GM19452 (cell line): Measurements from ENCODE around the gene WWOX.
"Not testable (repeated sequence)": the region's sequence is repeated elsewhere in the genome, so short reads cannot be mapped to it uniquely, and the experiment has no call there.

Experiments used
- ATAC-seq: cut with Tn5 transposase; IDR thresholded peaks from one replicate; pipeline ENCODE4 v1.9.1; 2021; ENCODE audit not compliant: unreplicated experiment

WWOX gene

DNA sequence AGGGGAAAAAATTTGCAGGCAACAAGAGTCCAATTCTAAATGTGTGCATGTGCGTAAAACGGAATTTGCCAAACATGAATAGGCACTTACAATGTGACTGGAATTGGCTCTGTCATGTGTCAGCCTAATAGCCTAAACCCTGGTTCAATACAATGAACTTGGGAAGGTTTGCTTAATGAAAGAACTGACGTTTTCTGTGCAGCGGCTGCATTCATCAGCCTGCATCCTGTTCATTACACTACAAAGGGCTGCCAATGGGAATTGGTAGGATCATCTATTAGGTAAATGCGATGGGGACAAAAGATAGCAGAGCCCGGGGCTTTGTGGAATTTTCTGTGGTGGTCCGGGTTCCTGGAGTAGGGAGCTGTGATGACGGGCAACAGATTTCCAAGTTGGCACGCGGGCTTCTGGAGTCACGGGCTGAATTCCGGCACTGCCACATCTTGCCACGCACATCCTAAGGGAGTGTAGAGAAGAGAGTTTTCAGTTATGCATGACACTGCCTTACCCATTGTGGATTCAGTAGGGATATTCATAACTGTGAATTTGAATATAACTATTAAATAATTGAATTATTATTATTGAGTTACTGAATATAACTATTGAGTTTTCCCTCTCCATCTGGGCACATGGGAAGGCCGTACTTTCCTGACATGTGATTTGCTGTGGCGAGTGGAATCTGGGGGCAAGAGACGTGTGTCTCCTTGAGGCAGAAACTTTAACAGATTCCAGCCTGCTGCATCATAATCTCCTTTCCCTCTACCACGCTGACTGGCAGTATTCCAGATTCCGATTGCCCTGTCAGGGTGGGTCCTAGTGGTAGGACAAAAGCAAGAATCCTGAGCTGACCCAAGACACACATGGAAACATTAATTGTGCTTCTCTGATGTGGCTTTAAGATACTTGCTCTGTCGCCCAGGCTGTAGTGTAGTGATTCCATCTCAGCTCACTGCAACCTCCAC lies 565.6 kb downstream of the WWOX start:
- no peak for ATAC-seq

DNA sequence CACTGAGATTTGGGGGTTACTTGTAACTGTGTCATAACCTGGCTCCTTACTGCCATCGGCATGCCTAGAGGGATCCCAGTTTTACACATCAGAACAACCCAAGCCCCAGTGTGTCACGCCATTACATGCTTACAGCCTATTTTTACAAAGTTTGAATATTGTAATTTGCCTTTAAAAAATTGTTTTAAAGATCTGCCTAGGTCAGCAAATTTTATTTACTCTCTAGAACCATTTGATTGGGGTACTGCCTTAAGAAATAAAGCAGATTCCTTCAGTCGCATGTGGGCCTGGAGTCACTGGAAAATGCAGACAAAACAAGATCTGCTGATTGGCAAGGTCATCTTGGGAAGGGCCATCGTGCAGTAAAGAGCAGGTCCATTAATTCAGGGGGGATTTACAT lies 566.9 kb downstream of the WWOX start:
- no peak for ATAC-seq

- no peak for ATAC-seq
Measured at GRCh38 chr16:78667675-78668074, 568.2 kb downstream of the WWOX start.

- no peak for ATAC-seq
Measured at GRCh38 chr16:78668393-78668792, 568.9 kb downstream of the WWOX start.

DNA sequence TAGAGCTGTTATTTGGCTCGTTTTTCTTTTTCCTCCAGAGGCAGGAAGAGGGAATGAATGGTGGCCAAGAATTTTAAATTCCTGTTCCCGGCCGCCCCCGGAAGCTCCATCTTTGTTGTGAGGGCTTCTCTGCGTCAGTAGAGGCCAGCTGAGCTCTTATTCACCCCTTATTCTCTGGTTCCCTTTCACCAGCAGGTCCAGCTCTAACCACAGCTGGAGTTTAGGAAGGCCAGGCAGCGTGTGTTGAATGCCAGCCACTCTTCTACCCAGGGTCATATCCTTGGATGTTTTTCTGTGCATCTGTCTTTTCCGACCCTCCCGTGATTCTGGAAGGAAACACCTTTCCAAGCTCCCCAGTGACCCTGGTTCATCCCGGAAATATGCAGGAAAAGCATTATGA lies 570.5 kb downstream of the WWOX start:
- no peak for ATAC-seq

GRCh38 chr16:78672779-78673556 lies 573.5 kb downstream of the WWOX start:
- no peak for ATAC-seq

- ATAC-seq, result no peak
Measured at GRCh38 chr16:78673884-78674283, 574.4 kb downstream of the WWOX start.

- ATAC-seq, result no peak
Measured at GRCh38 chr16:78675312-78675711, 575.9 kb downstream of the WWOX start.

GRCh38 chr16:78675951-78676792 lies 576.7 kb downstream of the WWOX start:
- no peak for ATAC-seq

- ATAC-seq, result no peak
Measured at GRCh38 chr16:78677181-78677731, 577.8 kb downstream of the WWOX start.

DNA sequence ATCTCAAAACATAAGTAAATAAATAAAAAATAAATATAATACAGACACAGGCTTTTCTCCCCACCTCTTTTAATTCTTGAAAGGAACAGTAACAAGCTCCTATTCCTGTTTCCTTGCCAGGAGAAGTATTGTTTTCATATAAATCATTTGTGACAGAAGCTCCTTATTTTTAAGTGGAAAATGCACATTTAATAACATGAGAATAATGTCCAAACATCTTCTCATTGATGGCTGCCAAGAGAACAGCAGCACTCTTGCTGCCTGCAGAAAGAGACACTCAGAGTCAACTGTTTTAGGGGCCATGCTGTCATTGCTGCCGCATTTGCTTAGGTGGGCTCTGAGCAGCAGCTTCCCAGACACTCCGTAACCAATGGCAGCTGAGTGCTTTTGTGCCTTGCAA lies 580.1 kb downstream of the WWOX start:
- no peak for ATAC-seq

GRCh38 chr16:78681743-78682142 lies 582.3 kb downstream of the WWOX start:
- ATAC-seq, result no peak

DNA sequence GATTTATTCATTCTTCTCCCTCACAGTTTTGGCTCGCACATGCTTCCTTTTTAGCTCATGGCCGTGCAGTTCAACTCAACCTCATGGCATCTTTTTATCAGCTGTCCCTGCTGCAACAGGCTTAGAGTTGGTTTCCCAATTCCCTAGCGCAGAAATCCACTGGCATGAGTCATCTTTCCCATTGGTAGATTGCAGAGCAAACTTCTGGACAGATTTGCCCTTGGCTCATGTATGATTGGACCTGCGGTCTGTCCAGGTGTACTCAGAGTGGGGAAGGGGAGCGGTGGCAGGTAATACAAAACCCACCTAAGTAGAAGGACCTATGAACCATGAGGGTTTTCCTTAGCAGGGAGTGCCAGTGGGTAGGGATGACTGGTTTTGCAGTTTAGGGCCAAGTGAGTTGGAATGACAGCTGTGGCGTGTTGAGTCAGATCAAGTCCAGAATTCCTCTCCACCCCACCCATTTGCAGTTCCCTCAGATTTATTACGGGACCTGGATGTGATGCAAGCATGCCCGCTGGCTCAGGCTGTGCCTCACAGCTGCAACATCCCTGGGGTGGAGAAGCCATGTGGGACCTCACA lies 584.7 kb downstream of the WWOX start:
- no peak for ATAC-seq

DNA sequence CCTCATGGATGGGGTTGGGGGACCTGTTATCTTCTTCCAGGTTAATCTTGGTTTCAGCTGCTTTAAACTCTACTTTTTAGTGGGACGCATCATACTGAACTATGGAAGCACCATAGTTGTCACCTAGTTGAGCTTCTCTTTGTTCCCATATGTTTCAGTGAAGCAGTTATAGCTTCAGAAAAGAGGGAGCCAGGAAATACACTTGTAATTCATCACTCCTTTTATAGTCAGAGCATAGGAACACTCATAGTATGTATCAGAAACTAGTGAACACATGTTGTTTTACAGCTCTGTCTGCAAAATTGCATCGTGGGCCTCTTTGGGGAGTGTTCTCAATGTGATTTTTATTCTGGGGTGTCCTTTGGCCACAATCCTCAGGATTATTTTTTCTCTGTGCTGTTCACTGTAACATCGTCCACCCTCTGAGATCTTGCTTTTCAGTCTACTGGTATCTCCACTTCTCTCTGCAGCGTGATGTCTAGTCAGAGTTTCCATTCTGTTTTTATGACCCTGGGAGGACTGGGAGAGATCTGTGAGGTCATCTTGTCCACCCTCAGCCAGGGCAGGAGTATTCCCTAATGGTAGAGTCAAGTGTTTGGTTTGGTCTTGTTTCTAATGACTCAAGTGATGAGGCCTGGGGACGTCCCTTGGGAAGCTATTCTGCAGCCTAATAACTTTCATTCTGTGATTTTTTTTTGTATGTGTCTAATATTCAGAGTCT lies 585.4 kb downstream of the WWOX start:
- ATAC-seq, result no peak

DNA sequence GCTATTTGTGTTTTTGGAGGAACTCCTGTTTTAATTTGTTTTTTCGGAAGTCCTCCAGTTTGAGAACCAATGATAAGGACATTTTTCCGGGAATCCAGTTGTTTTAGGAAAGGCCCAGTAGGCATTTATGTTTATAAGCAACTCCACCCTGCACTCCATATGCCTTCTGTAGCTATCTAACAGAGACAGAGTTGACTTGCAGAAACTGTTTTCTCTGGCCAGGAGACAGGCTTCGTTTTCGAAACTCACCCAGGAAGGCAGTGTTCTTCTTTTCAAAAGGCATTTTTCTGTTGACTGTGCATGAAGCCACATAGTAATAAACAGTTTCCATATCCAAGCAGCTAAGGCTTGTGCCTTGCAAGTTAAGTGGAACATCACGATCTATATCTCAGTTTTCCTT lies 587.1 kb downstream of the WWOX start:
- no peak for ATAC-seq

DNA sequence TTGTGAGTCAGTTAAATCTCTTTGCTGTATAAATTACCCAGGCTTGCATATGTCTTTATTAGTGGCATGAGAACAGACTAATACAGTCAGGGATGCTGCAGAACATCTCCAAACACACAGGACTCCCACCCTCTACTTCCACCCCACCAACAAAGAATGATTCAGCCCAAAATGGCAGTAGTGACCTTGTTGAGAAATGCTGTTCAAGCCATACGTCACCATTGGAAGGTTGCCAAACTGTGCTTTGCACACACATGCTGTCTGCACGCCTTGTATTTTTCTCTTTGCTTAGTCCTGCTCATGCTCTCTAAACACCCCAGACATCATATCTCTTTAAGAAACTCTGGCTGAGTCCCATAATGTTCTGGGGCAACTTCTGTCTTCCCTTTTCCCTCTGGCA lies 589.6 kb downstream of the WWOX start:
- ATAC-seq, result no peak

DNA sequence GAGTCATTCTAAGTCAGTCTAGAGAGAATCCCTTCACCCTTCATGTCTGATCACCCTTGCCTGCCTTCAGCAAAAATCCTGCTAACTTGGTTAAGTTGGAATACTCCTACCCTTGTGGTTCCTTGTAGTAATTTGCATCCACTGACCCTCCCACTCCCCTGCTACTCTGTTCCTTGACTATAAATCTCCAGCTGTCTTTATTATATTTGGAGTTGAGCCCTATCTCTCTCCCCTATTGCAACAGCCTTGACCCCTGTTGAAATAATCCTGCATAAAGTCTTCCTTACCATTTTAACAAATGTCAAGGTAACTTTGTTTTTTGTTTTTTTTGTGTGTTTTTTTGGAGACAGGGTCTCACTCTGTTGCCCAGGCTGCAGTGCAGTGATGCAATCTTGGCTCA lies 590.1 kb downstream of the WWOX start:
- no peak for ATAC-seq

DNA sequence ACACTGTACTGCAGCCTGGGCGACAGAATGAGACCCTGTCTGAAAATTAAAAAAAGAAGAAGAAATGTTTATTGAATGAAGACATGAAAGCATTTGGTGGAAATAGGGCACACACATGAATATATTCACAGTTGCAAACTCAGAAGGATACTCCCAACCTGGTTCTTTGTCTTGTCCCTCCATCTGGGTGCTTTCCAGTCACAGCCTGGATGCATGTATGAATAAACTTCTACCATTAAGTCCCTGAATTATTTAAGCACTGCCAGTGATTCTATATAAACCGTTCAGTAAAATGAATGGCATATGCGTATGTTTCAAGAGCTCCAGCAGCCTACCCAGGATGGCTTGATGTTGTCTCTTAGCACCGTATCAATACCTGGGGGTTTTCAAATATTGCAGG lies 591.1 kb downstream of the WWOX start:
- ATAC-seq, result no peak

GRCh38 chr16:78691746-78692145 lies 592.3 kb downstream of the WWOX start:
- ATAC-seq, result not testable (repeated sequence)

- ATAC-seq, result no peak
Measured at GRCh38 chr16:78693496-78693895, 594.0 kb downstream of the WWOX start.
